H9 (cell line): ENCODE results near the gene CADPS. TPM values are rescaled to one million over a fixed set of nuclear protein-coding genes. Genes with fewer than 3 reads are reported as not detected.

Experiments used
- DNase-seq: peaks from one replicate; pipeline ENCODE4 v3.0.0-alpha.2; 2017
- H2AFZ ChIP-seq: one replicate; pipeline ENCODE4 v1.6.1; 2013; ENCODE audit warnings: mild to moderate bottlenecking, low read length, control low read depth, moderate library complexity
- H2AK5ac ChIP-seq: 2 replicates; pipeline ENCODE4 v1.6.1; 2013; ENCODE audit warnings: low read length, control low read depth, mixed read lengths; ENCODE audit not compliant: insufficient read length
- H2BK120ac ChIP-seq: one replicate; pipeline ENCODE4 v1.6.1; 2013; ENCODE audit warnings: low read depth, mild to moderate bottlenecking, low read length, control low read depth, inconsistent platforms; ENCODE audit not compliant: poor library complexity, severe bottlenecking
- H2BK12ac ChIP-seq: 2 replicates; pipeline ENCODE4 v1.6.1; 2013; ENCODE audit warnings: low read length, control low read depth, mixed read lengths, low read depth; ENCODE audit not compliant: insufficient read length
- H2BK15ac ChIP-seq: 2 replicates; pipeline ENCODE4 v1.6.1; 2013; ENCODE audit warnings: low read depth, low read length, control low read depth
- H2BK20ac ChIP-seq: one replicate; pipeline ENCODE4 v1.6.1; 2013; ENCODE audit warnings: low read depth, mild to moderate bottlenecking, low read length, control low read depth, inconsistent platforms; ENCODE audit not compliant: poor library complexity, severe bottlenecking
- H2BK5ac ChIP-seq: 2 replicates; pipeline ENCODE4 v1.6.1; 2013; ENCODE audit warnings: low read length, control low read depth, mixed read lengths; ENCODE audit not compliant: insufficient read length
- H3K14ac ChIP-seq: 2 replicates; pipeline ENCODE4 v1.6.1; 2013; ENCODE audit warnings: low read length, control low read depth; ENCODE audit not compliant: insufficient read depth
- H3K18ac ChIP-seq: 2 replicates; pipeline ENCODE4 v1.6.1; 2013; ENCODE audit warnings: low read depth, mild to moderate bottlenecking, mixed read lengths, low read length, control low read depth; ENCODE audit not compliant: insufficient read length
- H3K23ac ChIP-seq: 2 replicates; pipeline ENCODE4 v1.6.1; 2013; ENCODE audit warnings: low read length, control low read depth, mixed read lengths, low read depth; ENCODE audit not compliant: insufficient read length
- H3K23me2 ChIP-seq: 2 replicates; pipeline ENCODE4 v1.6.1; 2013; ENCODE audit warnings: low read depth, mild to moderate bottlenecking, mixed read lengths, low read length, control low read depth; ENCODE audit not compliant: insufficient read length, poor library complexity, severe bottlenecking
- H3K27ac ChIP-seq: 2 replicates; pipeline ENCODE4 v1.5.1; 2013; ENCODE audit warnings: low read length, control low read depth, mixed read lengths, low read depth; ENCODE audit not compliant: insufficient read length
- H3K27me3 ChIP-seq: 2 replicates; pipeline ENCODE4 v1.6.1; 2013; ENCODE audit warnings: low read length, control low read depth, inconsistent platforms; ENCODE audit not compliant: insufficient read depth
- H3K4ac ChIP-seq: 2 replicates; pipeline ENCODE4 v1.6.1; 2013; ENCODE audit warnings: low read depth, mild to moderate bottlenecking, control low read depth, inconsistent platforms, low read length, moderate library complexity
- H3K4me1 ChIP-seq: 2 replicates; pipeline ENCODE4 v1.6.1; 2013; ENCODE audit warnings: low read length, control low read depth, inconsistent platforms; ENCODE audit not compliant: insufficient read depth
- H3K4me2 ChIP-seq: 2 replicates; pipeline ENCODE4 v1.6.1; 2013; ENCODE audit warnings: low read length, control low read depth, mixed read lengths; ENCODE audit not compliant: insufficient read length, insufficient read depth
- H3K56ac ChIP-seq: 2 replicates; pipeline ENCODE4 v1.6.1; 2013; ENCODE audit warnings: low read depth, mild to moderate bottlenecking, mixed read lengths, low read length, control low read depth; ENCODE audit not compliant: insufficient read length
- H3K79me1 ChIP-seq: 2 replicates; pipeline ENCODE4 v1.6.1; 2013; ENCODE audit warnings: low read depth, mild to moderate bottlenecking, moderate library complexity, low read length, control low read depth, inconsistent platforms; ENCODE audit not compliant: insufficient read depth, poor library complexity, severe bottlenecking
- H3K79me2 ChIP-seq: 2 replicates; pipeline ENCODE4 v1.6.1; 2013; ENCODE audit warnings: low read length, control low read depth, inconsistent platforms; ENCODE audit not compliant: insufficient read depth
- H3K9ac ChIP-seq: 2 replicates; pipeline ENCODE4 v1.6.1; 2013; ENCODE audit warnings: low read length, control low read depth, mixed read lengths; ENCODE audit not compliant: insufficient read length; ENCODE audit errors: extremely low read depth
- H3K9me3 ChIP-seq: one replicate; pipeline ENCODE4 v1.6.1; 2013; ENCODE audit warnings: low read depth, low read length, inconsistent platforms; ENCODE audit not compliant: control insufficient read depth
- H3T11ph ChIP-seq: one replicate; pipeline ENCODE4 v1.6.1; 2013; ENCODE audit warnings: mild to moderate bottlenecking, low read length, control low read depth, inconsistent platforms
- H4K20me1 ChIP-seq: one replicate; pipeline ENCODE4 v1.6.1; 2013; ENCODE audit not compliant: control insufficient read depth, insufficient read length, insufficient read depth
- H4K5ac ChIP-seq: 2 replicates; pipeline ENCODE4 v1.6.1; 2013; ENCODE audit warnings: low read depth, mild to moderate bottlenecking, mixed read lengths, low read length, control low read depth; ENCODE audit not compliant: insufficient read length
- H4K8ac ChIP-seq: replicated peaks from 2 replicates; pipeline ENCODE4 v1.6.1; 2013; ENCODE audit warnings: low read length, control low read depth, mixed read lengths, low read depth; ENCODE audit not compliant: insufficient read length
- H4K91ac ChIP-seq: 2 replicates; pipeline ENCODE4 v1.6.1; 2013; ENCODE audit warnings: low read depth, mild to moderate bottlenecking, moderate library complexity, mixed read lengths, low read length, control low read depth; ENCODE audit not compliant: insufficient read length
- H3K27ac Mint-ChIP-seq, 3 experiments: 2 replicates in 2 of 3; 3 replicates in 1 of 3; pipeline ENCODE4 v1.8.0; 2020 to 2021; ENCODE audit warnings: mixed read lengths in 3 of 3, mild to moderate bottlenecking in 1 of 3, moderate library complexity in 1 of 3
- H3K27me3 Mint-ChIP-seq: 2 replicates; pipeline ENCODE4 v1.8.0; 2021; ENCODE audit warnings: low read depth, mild to moderate bottlenecking, moderate library complexity, mixed read lengths
- H3K36me3 Mint-ChIP-seq, 3 experiments: 2 replicates in 2 of 3; 3 replicates in 1 of 3; pipeline ENCODE4 v1.8.0; 2020 to 2021; ENCODE audit warnings: low read depth in 3 of 3, mixed read lengths in 3 of 3; ENCODE audit not compliant: insufficient read depth in 1 of 3
- H3K4me1 Mint-ChIP-seq, 2 experiments: 2 replicates each; pipeline ENCODE4 v1.8.0; 2020; ENCODE audit warnings: mixed read lengths in 2 of 2
- H3K4me3 Mint-ChIP-seq, 2 experiments: 2 replicates in 1 of 2; 3 replicates in 1 of 2; pipeline ENCODE4 v1.8.0; 2020 to 2021; ENCODE audit warnings: mild to moderate bottlenecking in 2 of 2, mixed read lengths in 2 of 2, moderate library complexity in 1 of 2
- H3K9me3 Mint-ChIP-seq, 2 experiments: 2 replicates in 1 of 2; 3 replicates in 1 of 2; pipeline ENCODE4 v1.8.0; 2020; ENCODE audit warnings: mild to moderate bottlenecking in 2 of 2, mixed read lengths in 2 of 2, moderate library complexity in 1 of 2
- WGBS: extraction: QIAGEN DNeasy Blood & Tissue Kit; methylation state at CpG from one replicate; pipeline ENCODE4 v1.1.7; 2013; ENCODE audit warnings: missing lambda C conversion rate, low lambda C conversion rate, mixed read lengths; ENCODE audit not compliant: insufficient read length; ENCODE audit errors: extremely low coverage; 5-methylcytosine and 5-hydroxymethylcytosine counted together
- total RNA-seq: library from RNA; stranded (reverse); gene quantifications from 2 replicates; pipeline ENCODE4 v1.2.1, GENCODE V29; 2021
- TF ChIP-seq, protein P1 (sequence below): fragments of 200-600 bp; sonication (generic); conservative IDR thresholded peaks from 3 replicates; pipeline ENCODE4 v1.8.0; 2021; ENCODE audit warnings: antibody characterized with exemption, mild to moderate bottlenecking

The CADPS gene
- total RNA-seq, 1 experiment from 2014 or later: 6.6 TPM

- Histone ChIP-seq H2BK120ac (no peak overlapping the region), H2AK5ac (no peak overlapping the region), H4K91ac (no peak overlapping the region), H2BK12ac (no peak overlapping the region), H3K4me2 (peak overlapping the region; percentile 51), H4K20me1 (no peaks in the 10 kb centered on the region), H3K23me2 (peaks cover 16% of the 10 kb centered on the region), H2BK5ac (no peak overlapping the region), H3K79me2 (no peaks in the 10 kb centered on the region), H2BK20ac (no peak overlapping the region), H3K4me1 (no peaks in the 10 kb centered on the region; the same call in 1 of the 2 replicates), H3K56ac (no peak overlapping the region), H3K27me3 (peaks cover 97% of the 10 kb centered on the region), H3K18ac (no peak overlapping the region), H3K4ac (no peak overlapping the region), H3K9ac (no peak overlapping the region), H3K14ac (no peak overlapping the region), H3K23ac (no peak overlapping the region), H2AFZ (no peak overlapping the region), H3K79me1 (no peaks in the 10 kb centered on the region), H4K8ac (no peak overlapping the region), H3K27ac (no peak overlapping the region), H3K9me3 (no peaks in the 10 kb centered on the region), H3T11ph (no peak overlapping the region), H4K5ac (no peak overlapping the region), H2BK15ac (no peak overlapping the region)
- DNase-seq: peak; percentile 54
- peaks cover 100% of the 10 kb centered on the region for H3K27me3 Mint-ChIP-seq
- WGBS: no CpG with 5 or more reads among the region's 30 CpGs
- H3K4me3 Mint-ChIP-seq: peak overlapping the region in 1 of 2 experiments; percentile 71; a peak in 3 of 5 replicates
- H3K36me3 Mint-ChIP-seq: no peaks in the 10 kb centered on the region; a peak in 2 of 7 replicates
- TF ChIP-seq, protein P1, sequence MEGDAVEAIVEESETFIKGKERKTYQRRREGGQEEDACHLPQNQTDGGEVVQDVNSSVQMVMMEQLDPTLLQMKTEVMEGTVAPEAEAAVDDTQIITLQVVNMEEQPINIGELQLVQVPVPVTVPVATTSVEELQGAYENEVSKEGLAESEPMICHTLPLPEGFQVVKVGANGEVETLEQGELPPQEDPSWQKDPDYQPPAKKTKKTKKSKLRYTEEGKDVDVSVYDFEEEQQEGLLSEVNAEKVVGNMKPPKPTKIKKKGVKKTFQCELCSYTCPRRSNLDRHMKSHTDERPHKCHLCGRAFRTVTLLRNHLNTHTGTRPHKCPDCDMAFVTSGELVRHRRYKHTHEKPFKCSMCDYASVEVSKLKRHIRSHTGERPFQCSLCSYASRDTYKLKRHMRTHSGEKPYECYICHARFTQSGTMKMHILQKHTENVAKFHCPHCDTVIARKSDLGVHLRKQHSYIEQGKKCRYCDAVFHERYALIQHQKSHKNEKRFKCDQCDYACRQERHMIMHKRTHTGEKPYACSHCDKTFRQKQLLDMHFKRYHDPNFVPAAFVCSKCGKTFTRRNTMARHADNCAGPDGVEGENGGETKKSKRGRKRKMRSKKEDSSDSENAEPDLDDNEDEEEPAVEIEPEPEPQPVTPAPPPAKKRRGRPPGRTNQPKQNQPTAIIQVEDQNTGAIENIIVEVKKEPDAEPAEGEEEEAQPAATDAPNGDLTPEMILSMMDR: no peak
- no peak overlapping the region for H3K27ac Mint-ChIP-seq
- H3K9me3 Mint-ChIP-seq: peaks cover 6 to 9% of the 10 kb centered on the region in 2 experiments; a peak in 4 of 5 replicates
- peaks cover 59 to 87% of the 10 kb centered on the region in 2 experiments for H3K4me1 Mint-ChIP-seq
Observed at GRCh38 chr3:62374341-62375218, 500.6 kb downstream of the CADPS start.
